ENCODE data around the gene HECW1. TPM values are rescaled to one million over a fixed set of nuclear protein-coding genes. Genes with fewer than 3 reads are reported as not detected.

HECW1 gene
- total and polyA plus RNA-seq, 2 of the 8 experiments (the other 6 are each of a cell fraction or from before 2014, with no cell fraction given): 2.9 to 12.7 TPM

DNA sequence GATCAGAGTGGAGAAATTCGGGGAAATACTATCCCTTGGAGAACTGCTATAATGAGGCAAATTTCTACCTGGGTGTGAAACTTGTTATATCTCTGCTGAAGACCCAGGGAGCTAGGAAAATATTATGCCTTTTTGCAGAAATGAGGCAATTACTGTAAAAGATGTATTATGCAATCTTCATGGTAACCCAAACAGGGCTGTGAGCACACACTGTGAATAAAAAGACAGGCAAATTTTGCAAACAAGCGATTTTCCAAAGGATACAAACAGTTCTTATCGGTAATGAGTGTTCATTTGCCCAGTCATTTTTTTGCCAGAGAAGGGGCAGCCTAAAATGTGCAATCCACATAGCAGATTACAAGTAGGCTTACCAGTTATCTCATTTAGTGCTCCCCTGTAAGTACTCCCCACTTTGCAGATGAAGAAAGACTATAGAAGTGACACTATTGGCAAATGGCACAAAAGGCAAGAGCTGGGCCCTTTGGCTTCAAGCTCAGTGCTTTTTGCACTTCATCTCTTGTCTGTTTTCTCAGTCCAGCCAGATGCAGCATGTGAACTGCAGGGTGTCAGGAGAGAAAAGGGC is 205.8 kb downstream of the HECW1 start:
- H3K23me2 ChIP-seq (ENCODE audit: low read depth, low read length): no peaks in the 10 kb centered on the region; the same call in 1 of the 2 replicates
- H3K18ac ChIP-seq (ENCODE audit: extremely low read depth, low read length): no peak overlapping the region
- FAIRE-seq (no peak), DNase-seq (ENCODE audit: low read depth in 1 of 2, low spot score in 2 of 2) (no peak)
- H2BK12ac ChIP-seq (ENCODE audit: low read depth, low read length): 0 out of 2 replicates have a peak overlapping the region, but pooled peaks have one; percentile 6
- H3K56ac ChIP-seq (replicated peaks; ENCODE audit: insufficient read length, low read depth, low read length): no peak overlapping the region
- no peak overlapping the region for H4K8ac ChIP-seq (ENCODE audit: extremely low read depth, insufficient read depth, low read length)
- no peaks in the 10 kb centered on the region; a peak in 1 of 8 replicates for H3K36me3 ChIP-seq (ENCODE audit: control insufficient read depth in 2 of 4, insufficient read depth in 4 of 4, low read length in 3 of 4)
- H3K14ac ChIP-seq (ENCODE audit: insufficient read length): no peak overlapping the region
- H3K4me1 ChIP-seq (replicated peaks in 1 of 4; ENCODE audit: control insufficient read depth in 3 of 4, insufficient read depth in 4 of 4, low read length in 3 of 4): peaks cover 0 to 7% (median 3%) of the 10 kb centered on the region in 4 experiments; a peak in 4 of 7 replicates
- no peak overlapping the region for H4K5ac ChIP-seq (ENCODE audit: insufficient read length, low read depth, low read length)
- H3K27ac ChIP-seq (ENCODE audit: low read depth, low read length): no peak overlapping the region
- H3K4ac ChIP-seq (replicated peaks; ENCODE audit: insufficient read length, low read depth, low read length): no peak overlapping the region
- H2BK120ac ChIP-seq (replicated peaks; ENCODE audit: low read depth, low read length): no peak overlapping the region
- H4K91ac ChIP-seq (replicated peaks; ENCODE audit: insufficient read length, low read length): no peak overlapping the region
- no peak overlapping the region for H2AFZ ChIP-seq (ENCODE audit: low read length)
- H3K9me3 ChIP-seq (ENCODE audit: insufficient read depth in 2 of 2, low read depth in 1 of 2, low read length in 1 of 2): no peaks in the 10 kb centered on the region
- H3K4me2 ChIP-seq (ENCODE audit: insufficient read depth in 1 of 2, low read depth in 2 of 2, low read length in 2 of 2): no peak overlapping the region
- H3K79me1 ChIP-seq (ENCODE audit: low read depth, low read length): no peaks in the 10 kb centered on the region
- H2BK20ac ChIP-seq (ENCODE audit: low read length): no peak overlapping the region
- CTCF ChIA-PET (ENCODE audit: partially characterized antibody): interaction anchor here (0.6 to 1.5 kb wide), 3 partner anchors 8 to 25 kb away, joined by 3 read pairs; no protein-coding TSS in a partner anchor
- no peak overlapping the region for H3K23ac ChIP-seq (ENCODE audit: insufficient read length)
- no peaks in the 10 kb centered on the region for H4K20me1 ChIP-seq (replicated peaks in 1 of 2; ENCODE audit: control insufficient read depth in 1 of 2, insufficient read depth in 2 of 2, low read length in 2 of 2)
- H3K4me3 ChIP-seq (ENCODE audit: extremely low read depth in 1 of 4, insufficient read depth in 2 of 4, low read depth in 3 of 4, low read length in 4 of 4): no peak overlapping the region
- H3K9ac ChIP-seq (replicated peaks in 1 of 4; ENCODE audit: extremely low read depth in 1 of 4, low read depth in 3 of 4, low read length in 3 of 4): no peak overlapping the region
- H2BK15ac ChIP-seq (ENCODE audit: low read length): no peak overlapping the region
- H2BK5ac ChIP-seq (ENCODE audit: low read depth, low read length): no peak overlapping the region
- POLR2A ChIA-PET (ENCODE audit: partially characterized antibody): no interaction called here
- 91% methylated on average over 3 of the region's 3 CpGs; no CpG with 5 or more reads in 1 of the 2 experiments for WGBS, 2 experiments (ENCODE audit: extremely low coverage in 1 of 2, insufficient coverage in 1 of 2, insufficient read length in 1 of 2, insufficient replicate concordance in 2 of 2, low coverage in 1 of 2, low lambda C conversion rate in 2 of 2, missing lambda C conversion rate in 1 of 2)
- H3K79me2 ChIP-seq (ENCODE audit: control insufficient read depth in 1 of 2, insufficient read depth in 2 of 2, low read length in 2 of 2): no peaks in the 10 kb centered on the region
- no peak overlapping the region for H2AK5ac ChIP-seq (ENCODE audit: low read depth, low read length)
- no peaks in the 10 kb centered on the region for H3K27me3 ChIP-seq (replicated peaks in 1 of 4; ENCODE audit: control insufficient read depth in 3 of 4, extremely low read depth in 1 of 4, insufficient read depth in 3 of 4, low read length in 3 of 4)
- TF ChIP-seq PHF8 (conservative IDR thresholded peaks at IDR 0.05; ENCODE audit: low read depth, low read length) (no peak), HDAC6 (IDR thresholded peaks at IDR 0.05; ENCODE audit: low read depth, low read length) (no peak), TAF1 (IDR thresholded peaks at IDR 0.05; ENCODE audit: low read depth, low read length) (no peak), KDM1A (IDR thresholded peaks at IDR 0.05; ENCODE audit: borderline replicate concordance, low read length) (no peak), SP2 (IDR thresholded peaks at IDR 0.05; ENCODE audit: low read length) (no peak), RAD21 (IDR thresholded peaks at IDR 0.05 in 1 of 2, conservative IDR thresholded peaks at IDR 0.05 in 1 of 2; ENCODE audit: low read depth in 2 of 2, low read length in 2 of 2) (no peak), GABPA (IDR thresholded peaks at IDR 0.05; ENCODE audit: borderline replicate concordance, insufficient read depth, low read length) (no peak), TBP (IDR thresholded peaks at IDR 0.05; ENCODE audit: low read depth, low read length) (no peak)
- TF ChIP-seq, protein P1, sequence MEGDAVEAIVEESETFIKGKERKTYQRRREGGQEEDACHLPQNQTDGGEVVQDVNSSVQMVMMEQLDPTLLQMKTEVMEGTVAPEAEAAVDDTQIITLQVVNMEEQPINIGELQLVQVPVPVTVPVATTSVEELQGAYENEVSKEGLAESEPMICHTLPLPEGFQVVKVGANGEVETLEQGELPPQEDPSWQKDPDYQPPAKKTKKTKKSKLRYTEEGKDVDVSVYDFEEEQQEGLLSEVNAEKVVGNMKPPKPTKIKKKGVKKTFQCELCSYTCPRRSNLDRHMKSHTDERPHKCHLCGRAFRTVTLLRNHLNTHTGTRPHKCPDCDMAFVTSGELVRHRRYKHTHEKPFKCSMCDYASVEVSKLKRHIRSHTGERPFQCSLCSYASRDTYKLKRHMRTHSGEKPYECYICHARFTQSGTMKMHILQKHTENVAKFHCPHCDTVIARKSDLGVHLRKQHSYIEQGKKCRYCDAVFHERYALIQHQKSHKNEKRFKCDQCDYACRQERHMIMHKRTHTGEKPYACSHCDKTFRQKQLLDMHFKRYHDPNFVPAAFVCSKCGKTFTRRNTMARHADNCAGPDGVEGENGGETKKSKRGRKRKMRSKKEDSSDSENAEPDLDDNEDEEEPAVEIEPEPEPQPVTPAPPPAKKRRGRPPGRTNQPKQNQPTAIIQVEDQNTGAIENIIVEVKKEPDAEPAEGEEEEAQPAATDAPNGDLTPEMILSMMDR (IDR thresholded peaks at IDR 0.05; ENCODE audit: control extremely low read depth in 1 of 3, insufficient read depth in 1 of 3, low read depth in 1 of 3, low read length in 3 of 3): no peak
- TF ChIP-seq, protein P2, sequence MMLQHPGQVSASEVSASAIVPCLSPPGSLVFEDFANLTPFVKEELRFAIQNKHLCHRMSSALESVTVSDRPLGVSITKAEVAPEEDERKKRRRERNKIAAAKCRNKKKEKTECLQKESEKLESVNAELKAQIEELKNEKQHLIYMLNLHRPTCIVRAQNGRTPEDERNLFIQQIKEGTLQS (IDR thresholded peaks at IDR 0.05; ENCODE audit: insufficient read depth, low read depth, low read length): no peak

All from H1 (cell line).